Tongue (tissue), 2 donors: ENCODE data around the gene PIK3R5. TPM values are rescaled to one million over a fixed set of nuclear protein-coding genes. Genes with fewer than 3 reads are reported as not detected.
A peak's percentile ranks its signal among the peaks of the same experiment; 100 is the strongest.
"Not testable (repeated sequence)": the region's sequence is repeated elsewhere in the genome, so short reads cannot be mapped to it uniquely, and the experiment has no call there.

ENCODE experiments used
- DNase-seq: peaks from one replicate; pipeline ENCODE4 v3.0.0-alpha.2; 2015
- total RNA-seq: library from RNA; depleted of rRNA; stranded (reverse); fragments of >200 nt; gene quantifications from one replicate; pipeline ENCODE4 v1.2.3, GENCODE V29; 2014

Gene PIK3R5, protein sequence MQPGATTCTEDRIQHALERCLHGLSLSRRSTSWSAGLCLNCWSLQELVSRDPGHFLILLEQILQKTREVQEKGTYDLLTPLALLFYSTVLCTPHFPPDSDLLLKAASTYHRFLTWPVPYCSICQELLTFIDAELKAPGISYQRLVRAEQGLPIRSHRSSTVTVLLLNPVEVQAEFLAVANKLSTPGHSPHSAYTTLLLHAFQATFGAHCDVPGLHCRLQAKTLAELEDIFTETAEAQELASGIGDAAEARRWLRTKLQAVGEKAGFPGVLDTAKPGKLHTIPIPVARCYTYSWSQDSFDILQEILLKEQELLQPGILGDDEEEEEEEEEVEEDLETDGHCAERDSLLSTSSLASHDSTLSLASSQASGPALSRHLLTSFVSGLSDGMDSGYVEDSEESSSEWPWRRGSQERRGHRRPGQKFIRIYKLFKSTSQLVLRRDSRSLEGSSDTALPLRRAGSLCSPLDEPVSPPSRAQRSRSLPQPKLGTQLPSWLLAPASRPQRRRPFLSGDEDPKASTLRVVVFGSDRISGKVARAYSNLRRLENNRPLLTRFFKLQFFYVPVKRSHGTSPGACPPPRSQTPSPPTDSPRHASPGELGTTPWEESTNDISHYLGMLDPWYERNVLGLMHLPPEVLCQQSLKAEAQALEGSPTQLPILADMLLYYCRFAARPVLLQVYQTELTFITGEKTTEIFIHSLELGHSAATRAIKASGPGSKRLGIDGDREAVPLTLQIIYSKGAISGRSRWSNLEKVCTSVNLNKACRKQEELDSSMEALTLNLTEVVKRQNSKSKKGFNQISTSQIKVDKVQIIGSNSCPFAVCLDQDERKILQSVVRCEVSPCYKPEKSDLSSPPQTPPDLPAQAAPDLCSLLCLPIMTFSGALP
- total RNA-seq = 1.5 TPM

GRCh38 chr17:8965394-8966168, at the start of gene PIK3R5:
TSS of gene PIK3R5 (minus strand) at chr17:8965707. CDS start at chr17:8911494, 54,213 bp downstream.
- peak; percentile 14 for DNase-seq

DNA sequence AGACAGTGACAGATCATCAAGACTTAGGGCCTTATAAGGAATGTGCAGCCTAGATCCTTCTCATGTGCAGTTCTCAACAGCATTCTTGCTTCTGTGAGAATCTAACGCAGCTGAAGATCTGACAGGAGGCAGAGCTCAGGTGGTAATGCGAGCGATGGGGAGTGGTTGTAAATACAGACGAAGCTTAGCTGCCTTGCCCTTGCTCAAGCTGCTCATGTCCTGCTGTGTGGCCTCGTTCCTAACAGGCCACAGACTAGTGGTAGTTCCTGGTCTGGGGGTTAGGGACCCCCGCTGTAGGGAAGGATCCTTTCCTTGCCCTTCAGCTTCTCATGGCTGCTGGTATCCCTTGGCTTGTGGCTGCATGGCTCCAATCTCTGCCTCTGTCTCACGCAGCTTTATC, 45.5 kb upstream of the PIK3R5 start:
- DNase-seq = no peak

DNA sequence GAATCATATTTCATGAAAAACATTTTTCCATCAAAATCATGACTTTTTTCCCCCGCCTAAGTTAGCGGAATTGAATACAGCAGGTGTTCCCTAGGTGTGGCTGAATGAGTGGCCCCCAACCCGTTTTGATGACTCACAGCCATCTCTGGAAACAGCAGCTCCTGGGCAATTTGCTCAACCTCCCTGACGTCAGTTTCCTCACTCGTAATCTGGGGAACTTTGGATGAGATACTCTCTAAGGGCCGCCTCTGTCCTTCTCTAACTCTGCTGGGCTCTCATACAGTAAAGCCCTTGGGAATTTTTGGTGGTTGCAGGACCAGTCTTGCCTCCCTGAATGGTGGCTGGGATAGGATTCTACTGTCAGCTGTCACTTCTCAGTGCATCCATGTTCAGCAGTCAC, 44.2 kb upstream of the PIK3R5 start:
- DNase-seq = no peak

- no peak for DNase-seq
Measured at GRCh38 chr17:9009096-9009495, 43.6 kb upstream of the PIK3R5 start.

GRCh38 chr17:9007052-9007714, 41.7 kb upstream of the PIK3R5 start:
- no peak for DNase-seq

DNA sequence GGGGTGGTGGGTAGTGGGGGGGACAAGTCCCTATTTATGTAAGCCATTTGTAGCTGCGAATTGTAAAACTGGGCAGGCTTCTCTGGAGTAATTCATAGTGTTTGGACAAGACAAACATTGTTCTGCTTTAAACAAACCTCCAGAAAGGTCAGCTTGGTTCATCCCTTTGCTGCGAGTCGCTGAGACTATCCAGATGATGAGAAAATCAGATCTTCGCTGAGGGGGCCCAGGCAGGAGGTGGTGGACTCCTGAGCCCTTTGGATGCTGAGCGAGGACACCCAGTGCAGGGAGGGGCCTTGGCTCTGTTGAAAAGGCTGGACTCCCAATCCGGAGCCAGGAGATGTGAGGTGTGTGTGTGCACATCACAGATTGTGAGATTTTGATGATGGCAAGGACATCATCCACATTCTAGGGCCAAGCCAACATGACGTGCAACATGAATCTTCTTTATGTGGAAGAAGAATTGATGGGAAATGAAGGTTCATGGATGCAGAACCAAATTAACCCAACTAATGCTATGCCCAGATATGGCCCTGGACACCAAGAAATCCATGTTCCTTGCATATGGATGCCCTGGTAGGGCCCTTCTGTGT, 40.8 kb upstream of the PIK3R5 start:
- peak; percentile 22 for DNase-seq

DNA sequence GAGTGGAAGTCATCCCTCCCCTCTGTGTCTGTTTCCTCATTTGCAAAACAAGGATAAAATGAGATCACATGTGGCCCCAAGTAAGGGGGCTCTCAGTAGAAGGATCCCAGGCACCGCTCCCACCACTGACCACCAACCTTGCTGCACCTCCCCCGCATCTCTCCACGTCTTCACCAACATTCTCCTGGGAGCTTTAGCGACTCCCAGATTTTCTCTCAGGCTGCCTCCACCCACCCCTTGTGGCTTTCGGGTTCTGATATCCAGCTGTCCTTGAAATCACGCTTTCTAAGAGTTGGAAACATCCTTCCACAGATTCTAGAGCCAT, 39.4 kb upstream of the PIK3R5 start:
- DNase-seq = no peak

DNA sequence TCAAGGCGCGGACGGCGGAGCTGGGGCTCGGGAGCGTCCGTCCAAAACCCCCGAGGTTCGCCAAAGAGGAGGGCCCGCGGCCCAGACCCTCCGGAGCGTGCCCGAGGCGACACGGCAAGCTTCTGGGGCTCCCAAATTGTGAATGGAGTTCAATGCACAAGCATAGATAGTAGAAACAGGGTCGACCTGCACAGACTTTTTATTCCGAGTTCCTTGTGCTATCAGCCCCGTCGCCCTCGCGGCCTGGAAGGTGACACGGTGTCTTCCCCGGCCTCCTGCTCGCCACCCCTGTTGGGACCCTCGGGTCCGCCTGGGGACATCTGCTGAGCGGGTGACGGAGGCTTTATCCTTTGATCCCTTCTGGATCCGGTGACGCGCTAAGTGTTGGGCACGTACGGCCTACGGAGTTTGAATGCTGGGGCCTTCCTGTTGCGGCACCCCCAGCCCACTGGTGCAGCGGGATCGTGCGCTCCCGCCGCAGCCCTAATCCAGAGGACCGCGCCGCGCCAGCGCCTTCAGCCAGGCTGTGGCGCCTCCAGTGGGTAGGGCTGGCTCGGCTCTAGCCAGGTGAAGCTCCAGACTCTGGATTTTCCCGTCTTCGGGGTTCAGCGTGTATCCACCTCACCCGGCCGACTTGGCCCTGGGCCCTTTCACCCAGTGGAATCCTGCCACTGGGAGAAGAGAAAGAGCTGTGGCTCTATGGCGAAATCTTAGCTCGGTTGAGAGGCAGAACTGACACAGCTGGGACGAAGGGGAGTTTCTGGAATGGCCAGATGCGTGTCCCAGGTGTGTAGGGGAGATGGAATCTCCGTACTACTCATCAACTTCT, 38.8 kb upstream of the PIK3R5 start:
- DNase-seq = peak; percentile 32

DNA sequence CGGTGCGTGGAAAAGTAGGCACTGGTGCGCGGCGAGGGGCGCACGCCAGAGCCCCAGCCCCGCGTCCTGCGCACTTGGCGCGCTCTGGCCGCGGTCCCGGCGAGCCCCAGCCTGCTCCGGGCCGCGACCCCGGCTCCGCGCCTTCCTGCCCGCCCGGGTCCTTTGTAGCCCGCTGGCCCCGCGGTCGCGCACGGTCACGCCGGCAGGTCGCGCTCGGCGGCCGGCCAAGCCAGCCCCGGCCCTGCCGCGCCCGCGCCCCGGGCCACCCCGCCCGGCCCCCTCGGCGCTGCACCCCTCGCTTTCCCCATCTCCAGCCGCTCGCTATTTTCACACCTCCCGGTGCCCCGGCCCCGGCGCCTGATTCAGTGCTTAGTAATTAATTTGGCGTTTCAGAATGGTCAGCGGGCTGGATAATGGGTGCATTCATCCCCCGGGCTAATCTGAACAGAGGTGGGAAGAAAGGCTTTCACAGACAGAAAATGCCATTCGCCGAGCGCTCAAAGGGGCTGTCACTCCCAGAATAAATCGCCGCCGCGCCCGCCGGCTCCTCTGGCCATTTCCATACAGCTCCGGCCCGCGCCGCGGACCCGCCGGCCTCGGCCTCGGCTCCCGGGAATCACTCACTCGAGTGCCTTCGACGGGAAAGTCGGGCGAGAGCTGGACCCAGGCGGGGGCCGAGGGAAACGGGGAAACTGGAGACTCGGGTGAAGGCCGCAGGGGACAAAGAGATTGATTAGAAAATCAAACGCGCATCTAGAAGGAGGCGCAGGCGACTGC, 38.0 kb upstream of the PIK3R5 start:
- DNase-seq = peak; percentile 35

GRCh38 chr17:9002606-9003354, 37.3 kb upstream of the PIK3R5 start:
- peak; percentile 61 for DNase-seq

DNA sequence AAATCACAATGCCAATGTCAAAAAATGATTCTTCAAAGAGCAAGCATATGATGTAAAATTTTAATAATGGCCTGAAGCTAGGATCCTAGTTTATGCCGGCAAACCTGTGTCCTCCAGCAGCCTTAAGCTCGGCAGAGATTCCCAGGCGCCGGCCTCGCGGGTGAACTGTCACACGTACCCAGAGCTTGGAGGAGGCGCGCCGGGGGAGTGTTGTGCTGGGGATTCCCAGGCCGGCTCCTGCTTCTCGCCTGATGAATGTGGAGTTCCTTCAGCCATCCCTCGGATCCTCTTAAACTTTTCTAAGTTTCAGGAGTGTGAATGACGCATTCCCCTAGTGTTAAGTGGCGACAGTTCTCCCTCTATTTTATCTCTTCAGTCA, 36.7 kb upstream of the PIK3R5 start:
- no peak for DNase-seq

DNA sequence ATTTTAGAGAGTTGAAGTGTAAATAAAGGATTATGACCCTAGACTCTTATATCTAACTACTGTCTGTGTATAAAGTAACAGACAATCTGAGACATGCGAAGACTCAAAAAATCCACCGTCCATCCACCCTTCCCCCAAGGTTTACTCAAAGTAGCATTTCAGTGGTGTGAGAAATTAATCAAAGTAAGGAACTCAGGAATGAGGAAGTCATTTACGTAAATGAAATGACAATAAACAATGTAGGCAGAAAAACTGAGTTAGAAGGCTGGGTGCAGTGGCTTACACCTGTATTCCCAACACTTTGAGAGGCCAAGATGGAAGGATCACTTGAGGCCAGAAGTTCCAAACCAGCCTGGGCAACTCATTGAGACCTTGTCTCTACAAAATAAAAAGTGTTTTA, 36.1 kb upstream of the PIK3R5 start:
- DNase-seq = no peak

- DNase-seq = peak; percentile 43
Measured at GRCh38 chr17:8997994-8998628, 32.6 kb upstream of the PIK3R5 start.

GRCh38 chr17:8995711-8996110, 30.2 kb upstream of the PIK3R5 start:
- DNase-seq = peak; percentile 19

DNA sequence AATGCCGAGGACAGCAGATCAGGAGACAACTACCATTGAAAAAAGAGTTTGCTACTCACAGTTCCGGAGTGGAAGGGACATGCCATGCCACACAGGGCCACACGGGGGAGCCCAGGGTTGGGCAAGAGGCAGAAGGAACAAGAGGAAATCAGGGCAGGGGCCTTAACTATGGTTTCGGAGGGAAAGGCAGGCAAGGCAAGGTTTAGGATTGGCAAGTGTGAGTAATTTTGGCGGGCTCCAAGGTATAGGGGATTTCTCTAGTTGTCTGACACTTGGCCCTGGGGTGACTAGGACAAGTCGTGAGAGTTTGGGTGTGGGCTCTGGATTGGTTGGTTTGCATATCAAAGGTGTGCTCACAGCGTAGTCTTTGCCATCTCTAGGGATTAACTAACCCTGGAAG, 28.8 kb upstream of the PIK3R5 start:
- peak; percentile 81 for DNase-seq

DNA sequence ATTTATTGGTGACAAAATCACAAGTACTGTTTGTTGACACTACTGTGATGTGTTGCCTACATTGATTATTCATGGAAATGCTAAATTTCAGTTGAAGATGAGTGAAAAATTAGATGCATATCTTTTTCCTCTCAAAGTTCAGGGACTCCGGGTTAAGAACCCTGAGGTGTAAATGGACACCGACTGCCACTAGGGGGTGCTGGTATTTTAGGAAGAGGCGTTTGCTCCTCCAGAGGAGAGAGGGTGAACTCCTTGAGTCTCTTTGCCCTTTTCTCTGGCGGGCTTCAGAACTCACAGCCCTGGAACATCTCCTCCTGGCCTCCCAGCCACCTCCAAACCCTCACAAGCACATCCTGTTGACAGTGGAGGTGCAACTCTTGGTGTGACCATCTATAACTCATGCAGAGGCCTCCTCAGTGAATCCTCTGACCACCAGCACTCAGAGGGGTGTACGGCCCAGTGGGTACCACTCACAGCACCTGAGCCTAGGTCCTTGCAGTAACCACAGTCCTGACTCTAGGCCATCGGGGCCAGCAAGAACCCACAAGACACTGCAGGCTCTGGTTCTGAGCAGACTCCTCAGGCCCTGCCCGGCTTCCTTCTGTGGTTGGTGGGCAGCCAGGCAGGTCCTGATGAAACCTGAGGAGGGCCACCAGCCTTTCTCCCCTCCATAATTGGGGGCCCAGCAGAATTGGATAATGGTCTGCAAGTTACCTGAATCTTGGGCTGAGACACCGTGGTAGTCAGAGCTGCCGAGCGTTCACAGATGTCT, 26.2 kb upstream of the PIK3R5 start:
- peak; percentile 86 for DNase-seq

GRCh38 chr17:8988263-8988935, 22.9 kb upstream of the PIK3R5 start:
- DNase-seq = not testable (repeated sequence)
